SW 1271 (cell line): ENCODE measurements around the gene USP30.

Source experiments
- DNase-seq, 2 experiments: peaks; one replicate each; lab custom pipeline; 2025; lab: John Stamatoyannopoulos, UW

USP30 gene

GRCh38 chr12:109098183-109098604, 45.8 kb downstream of the USP30 start:
- no peak for DNase-seq

- no peak for DNase-seq
These were observed 46.3 kb downstream of the USP30 start for GRCh38 chr12:109098651-109099050.

- no peak for DNase-seq
These were observed 47.1 kb downstream of the USP30 start for GRCh38 chr12:109099431-109100020.

- DNase-seq = no peak
These were observed 48.4 kb downstream of the USP30 start for GRCh38 chr12:109100741-109101140.

- no peak for DNase-seq
These were observed 50.1 kb downstream of the USP30 start for GRCh38 chr12:109102491-109102890.

- no peak for DNase-seq
These were observed 52.8 kb downstream of the USP30 start for GRCh38 chr12:109105176-109105575.

- DNase-seq = no peak
These were observed 57.5 kb downstream of the USP30 start for GRCh38 chr12:109109746-109110350.

- peak; percentile 70 to 91 for DNase-seq
These were observed 58.7 kb downstream of the USP30 start for GRCh38 chr12:109110988-109111495.

GRCh38 chr12:109112720-109113465, 60.5 kb downstream of the USP30 start:
- no peak for DNase-seq

- no peak for DNase-seq
These were observed 61.4 kb downstream of the USP30 start for GRCh38 chr12:109113661-109114321.

GRCh38 chr12:109114644-109115043, 62.3 kb downstream of the USP30 start:
- no peak for DNase-seq

GRCh38 chr12:109115404-109115757, 63.0 kb downstream of the USP30 start:
- DNase-seq = no peak

GRCh38 chr12:109115758-109116610, 63.6 kb downstream of the USP30 start, which contains the start of gene ACACB:
Gene ACACB (plus strand): TSS chr12:109116587. CDS start chr12:109139406, 22,819 bp downstream.
- DNase-seq = no peak

GRCh38 chr12:109116611-109116949, 64.2 kb downstream of the USP30 start:
- no peak for DNase-seq

GRCh38 chr12:109120095-109120494, 67.7 kb downstream of the USP30 start:
- DNase-seq = no peak

- no peak for DNase-seq
These were observed 68.2 kb downstream of the USP30 start for GRCh38 chr12:109120557-109120956.

- no peak for DNase-seq
These were observed 69.0 kb downstream of the USP30 start for GRCh38 chr12:109121346-109121880.

GRCh38 chr12:109124878-109125648, 72.7 kb downstream of the USP30 start:
- no peak for DNase-seq

- no peak for DNase-seq
These were observed 73.4 kb downstream of the USP30 start for GRCh38 chr12:109125791-109126190.

GRCh38 chr12:109126784-109127183, 74.4 kb downstream of the USP30 start:
- no peak for DNase-seq
